K562 (cell line): ENCODE data around the gene CCDC50.

ENCODE experiments used
- AFF4 ChIP-seq: sonication (generic); formaldehyde crosslinking; IDR thresholded peaks from 2 replicates; pipeline ENCODE4 v1.8.0; 2023; ENCODE audit warnings: mild to moderate bottlenecking, missing genetic modification reagents
- ARID2 ChIP-seq: fragments of 450-650 bp; IDR thresholded peaks from 2 replicates; pipeline ENCODE4 v1.6.1; 2017; ENCODE audit warnings: antibody characterized with exemption, mild to moderate bottlenecking
- BHLHE40 ChIP-seq: IDR thresholded peaks from 2 replicates; pipeline ENCODE4 v1.6.1; 2011; ENCODE audit warnings: low read length, improper control_type of control experiment
- CTCF ChIP-seq, 3 experiments: IDR thresholded peaks in 2 of 3; conservative IDR thresholded peaks in 1 of 3; 2 replicates each; pipeline ENCODE4 v1.5.1; 2011 to 2012; ENCODE audit warnings: low read length in 3 of 3, mild to moderate bottlenecking in 3 of 3, control low read depth in 2 of 3, improper control_type of control experiment in 1 of 3, inconsistent platforms in 1 of 3, low read depth in 1 of 3, mixed read lengths in 1 of 3, moderate library complexity in 1 of 3; ENCODE audit not compliant: insufficient read depth in 2 of 3
- POLR2AphosphoS5 ChIP-seq: IDR thresholded peaks from 2 replicates; pipeline ENCODE4 v1.6.1; 2011; ENCODE audit warnings: mild to moderate bottlenecking, low read depth, low read length, moderate library complexity; ENCODE audit not compliant: control insufficient read depth, insufficient read depth
- WHSC1 ChIP-seq: IDR thresholded peaks from one replicate; pipeline ENCODE4 v1.6.1; 2012; ENCODE audit warnings: low read length, control low read depth, inconsistent platforms

GRCh38 chr3:191316876-191317603 is 12.2 kb upstream of the CCDC50 start:
- TF ChIP-seq AFF4 (CRISPR knock-in tag) (no peak), CTCF (IDR thresholded peaks at IDR 0.05 in 2 of 3, conservative IDR thresholded peaks at IDR 0.05 in 1 of 3; ENCODE audit: insufficient read depth in 2 of 3, low read depth in 1 of 3, low read length in 3 of 3) (no peak), BHLHE40 (no peak), WHSC1 (no peak), ARID2 (no peak), POLR2AphosphoS5 (no peak)
